ENCODE data around the gene IGHMBP2. TPM values are rescaled to one million over a fixed set of nuclear protein-coding genes. Genes with fewer than 3 reads are reported as not detected.

IGHMBP2 gene
- total RNA-seq, 4 donors from 2014 or later, result 9.7 to 15.3 (median 12.8) TPM

DNA sequence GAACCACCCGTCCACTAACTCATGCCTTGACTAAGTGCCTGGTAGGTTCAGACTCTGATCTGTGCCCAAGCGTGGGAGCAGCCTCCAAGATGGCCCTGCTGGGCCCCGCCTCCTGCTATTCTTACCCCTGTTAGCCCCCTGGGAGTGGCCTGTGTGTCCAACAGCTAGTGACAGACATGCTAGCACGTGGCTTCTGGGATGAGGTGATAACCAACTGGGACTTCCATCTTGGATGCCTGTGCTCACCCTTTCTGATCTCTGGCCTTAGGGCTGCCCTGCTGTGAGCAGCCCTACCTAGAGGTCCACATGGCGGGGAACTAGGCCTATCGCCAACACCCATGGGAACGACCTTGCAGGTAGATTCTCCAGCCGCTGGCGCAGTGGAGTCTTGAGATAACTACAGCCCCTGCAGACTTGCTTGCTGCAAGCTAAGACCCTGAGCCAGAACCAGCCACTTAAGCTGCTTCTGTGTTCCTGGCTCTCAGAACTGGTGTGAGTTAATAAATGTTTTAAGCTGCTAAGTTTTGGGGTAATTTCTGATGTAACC lies 2.8 kb upstream of the IGHMBP2 start:
- Histone ChIP-seq H3K4me1 (peaks cover 19 to 37% (median 21%) of the 10 kb centered on the region in 3 donors), H3K27me3 (no peaks in the 10 kb centered on the region), H3K9me3 (no peaks in the 10 kb centered on the region), H3K27ac (no peak overlapping the region), H3K36me3 (peaks cover 11 to 51% (median 36%) of the 10 kb centered on the region in 3 donors), H3K4me3 (no peak overlapping the region)
- WGBS, 2 donors, result 87 to 93% methylated on average over 3 to 6 of the region's 9 CpGs
- intact Hi-C loops (cut with DNase I), result no loop called here
- DNase-seq, result no peak
- TF ChIP-seq, protein P1, sequence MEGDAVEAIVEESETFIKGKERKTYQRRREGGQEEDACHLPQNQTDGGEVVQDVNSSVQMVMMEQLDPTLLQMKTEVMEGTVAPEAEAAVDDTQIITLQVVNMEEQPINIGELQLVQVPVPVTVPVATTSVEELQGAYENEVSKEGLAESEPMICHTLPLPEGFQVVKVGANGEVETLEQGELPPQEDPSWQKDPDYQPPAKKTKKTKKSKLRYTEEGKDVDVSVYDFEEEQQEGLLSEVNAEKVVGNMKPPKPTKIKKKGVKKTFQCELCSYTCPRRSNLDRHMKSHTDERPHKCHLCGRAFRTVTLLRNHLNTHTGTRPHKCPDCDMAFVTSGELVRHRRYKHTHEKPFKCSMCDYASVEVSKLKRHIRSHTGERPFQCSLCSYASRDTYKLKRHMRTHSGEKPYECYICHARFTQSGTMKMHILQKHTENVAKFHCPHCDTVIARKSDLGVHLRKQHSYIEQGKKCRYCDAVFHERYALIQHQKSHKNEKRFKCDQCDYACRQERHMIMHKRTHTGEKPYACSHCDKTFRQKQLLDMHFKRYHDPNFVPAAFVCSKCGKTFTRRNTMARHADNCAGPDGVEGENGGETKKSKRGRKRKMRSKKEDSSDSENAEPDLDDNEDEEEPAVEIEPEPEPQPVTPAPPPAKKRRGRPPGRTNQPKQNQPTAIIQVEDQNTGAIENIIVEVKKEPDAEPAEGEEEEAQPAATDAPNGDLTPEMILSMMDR (IDR thresholded peaks at IDR 0.05), result no peak
- no peak for TF ChIP-seq POLR2A (IDR thresholded peaks at IDR 0.05)

DNA sequence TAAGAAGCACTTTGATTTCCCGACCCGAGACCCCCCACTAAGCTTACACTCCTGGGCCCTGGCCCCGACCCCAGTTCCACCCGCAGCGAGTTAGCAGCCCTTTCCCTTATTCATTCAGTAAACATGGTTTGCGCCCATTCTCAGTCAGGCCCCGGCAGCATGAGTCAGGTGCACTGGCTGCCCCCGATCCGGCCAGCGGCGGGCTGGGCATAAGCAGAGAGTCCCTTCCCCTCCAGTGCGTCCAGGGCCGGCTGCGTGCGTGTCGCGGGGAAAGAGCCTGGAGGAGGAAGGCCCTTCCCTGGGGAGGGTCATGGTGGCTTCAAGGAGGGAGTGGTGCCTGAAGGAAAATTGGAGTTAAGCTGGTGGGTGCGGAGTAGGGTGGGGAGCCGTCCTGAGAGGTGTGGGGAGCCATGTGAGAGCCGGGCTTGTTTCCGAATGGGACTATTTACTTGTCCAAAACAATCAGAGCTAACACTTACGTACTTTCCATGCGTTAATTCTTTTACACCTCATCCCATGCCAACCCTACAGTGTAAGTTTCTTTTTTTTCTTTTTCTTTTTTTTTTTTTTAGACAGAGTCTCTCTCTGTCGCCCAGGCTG lies 657 bp downstream of the IGHMBP2 start:
- TF ChIP-seq, protein P1 (IDR thresholded peaks at IDR 0.05), result no peak
- TF ChIP-seq POLR2A (IDR thresholded peaks at IDR 0.05), result no peak
- 3 to 5% methylated on average over 8 to 9 of the region's 24 CpGs for WGBS, 2 donors
- intact Hi-C loops (cut with DNase I), result no loop called here
- Histone ChIP-seq H3K9me3 (no peaks in the 10 kb centered on the region), H3K4me1 (peaks cover 19 to 39% (median 21%) of the 10 kb centered on the region in 3 donors), H3K27ac (peak overlapping the region; percentile 86 to 96 (median 90)), H3K36me3 (peaks cover 0 to 46% (median 19%) of the 10 kb centered on the region in 3 donors), H3K4me3 (peak overlapping the region; percentile 66 to 99 (median 92)), H3K27me3 (no peaks in the 10 kb centered on the region)
- no peak for DNase-seq

DNA sequence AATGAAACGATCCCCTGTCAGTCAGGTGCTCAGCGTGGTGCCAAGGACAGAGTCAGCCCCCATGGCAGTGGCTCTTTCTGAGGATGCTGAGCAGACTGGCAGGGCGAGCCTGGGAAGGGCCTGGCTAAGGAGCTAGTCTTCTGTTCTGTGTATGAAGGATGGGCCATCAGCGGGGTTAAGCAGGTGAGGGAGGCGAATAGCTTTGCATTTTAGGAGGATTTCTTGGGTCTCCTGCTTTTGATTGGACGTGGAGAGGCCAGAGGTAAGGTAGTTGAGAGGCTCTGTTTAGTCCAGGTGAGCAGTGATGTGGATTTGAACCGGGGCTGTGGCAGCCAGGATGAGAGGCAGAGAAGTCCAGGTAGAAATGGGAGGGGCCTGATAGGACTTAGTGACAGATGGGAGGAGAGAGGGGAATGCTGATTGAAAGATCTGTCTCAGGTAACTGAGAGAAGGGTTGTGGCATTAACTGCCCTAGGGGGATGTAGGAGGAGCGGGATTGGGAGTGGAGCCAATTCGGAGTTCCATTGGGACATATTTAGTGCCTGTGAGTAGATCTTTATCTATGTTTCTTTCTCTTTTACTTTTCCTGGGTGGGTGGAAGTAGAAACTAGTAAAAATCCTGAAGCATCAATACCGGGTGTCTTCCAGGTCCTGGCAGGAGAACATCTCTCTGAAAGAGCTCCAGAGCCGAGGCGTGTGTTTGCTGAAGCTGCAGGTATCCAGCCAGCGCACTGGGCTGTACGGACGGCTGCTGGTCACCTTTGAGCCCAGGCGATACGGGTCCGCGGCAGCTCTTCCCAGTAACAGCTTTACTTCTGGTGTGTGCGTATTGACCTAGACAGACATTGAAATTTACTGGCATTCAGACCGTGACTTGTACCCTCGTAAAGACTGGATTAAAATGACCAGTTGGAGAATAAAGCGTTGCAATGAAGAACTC lies 2.0 kb downstream of the IGHMBP2 start:
- H3K36me3 ChIP-seq, result peaks cover 0 to 46% (median 18%) of the 10 kb centered on the region in 3 donors
- peak overlapping the region in 2 of 4 donors; percentile 88 to 95 for H3K4me3 ChIP-seq
- 83 to 84% methylated on average over 11 to 13 of the region's 23 CpGs for WGBS, 2 donors
- H3K9me3 ChIP-seq, result no peaks in the 10 kb centered on the region
- peaks cover 19 to 39% (median 21%) of the 10 kb centered on the region in 3 donors for H3K4me1 ChIP-seq
- intact Hi-C loops (cut with DNase I), result no loop called here
- no peak for TF ChIP-seq POLR2A (IDR thresholded peaks at IDR 0.05)
- TF ChIP-seq, protein P1 (IDR thresholded peaks at IDR 0.05), result no peak
- H3K27ac ChIP-seq, result no peak overlapping the region
- no peak for DNase-seq
- H3K27me3 ChIP-seq, result no peaks in the 10 kb centered on the region

DNA sequence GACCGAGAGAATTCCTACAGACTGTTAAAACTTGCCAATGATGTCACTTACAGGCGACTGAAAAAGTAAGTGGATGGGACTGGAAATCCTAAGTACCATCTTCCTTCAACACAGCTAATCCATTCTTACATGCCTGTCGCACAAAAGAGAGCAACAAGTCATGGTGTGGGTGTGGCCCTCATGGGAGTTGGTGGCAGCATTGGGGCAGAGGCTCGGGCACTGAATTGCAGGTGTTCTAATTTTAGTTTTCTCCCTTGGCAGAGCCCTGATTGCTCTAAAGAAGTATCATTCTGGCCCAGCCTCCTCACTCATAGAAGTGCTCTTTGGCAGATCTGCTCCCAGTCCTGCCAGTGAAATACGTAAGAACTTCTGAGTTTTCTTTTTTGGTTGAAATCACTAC lies 4.6 kb downstream of the IGHMBP2 start:
- H3K36me3 ChIP-seq, result peaks cover 0 to 68% (median 28%) of the 10 kb centered on the region in 3 donors

More for the DNA sequence above, 4.6 kb downstream of the IGHMBP2 start:
- WGBS, 2 donors, result 82 to 87% methylated on average over 4 to 5 of the region's 5 CpGs
- DNase-seq, result no peak
- no peak for TF ChIP-seq POLR2A (IDR thresholded peaks at IDR 0.05)
- TF ChIP-seq, protein P1 (IDR thresholded peaks at IDR 0.05), result no peak
- intact Hi-C loops (cut with DNase I), result no loop called here
- Histone ChIP-seq H3K9me3 (no peaks in the 10 kb centered on the region), H3K4me1 (peaks cover 10 to 20% (median 12%) of the 10 kb centered on the region in 3 donors), H3K4me3 (no peak overlapping the region), H3K27me3 (no peaks in the 10 kb centered on the region), H3K27ac (no peak overlapping the region)

Data from esophagus squamous epithelium (tissue), 5 donors.